Lower lobe of right lung (tissue), 2 donors: ENCODE data around the gene COL4A1. TPM values are rescaled to one million over a fixed set of nuclear protein-coding genes. Genes with fewer than 3 reads are reported as not detected.
A peak's percentile ranks its signal among the peaks of the same experiment; 100 is the strongest.

Experiments used
- ATAC-seq, 2 donors: fragments of 200-7000 bp; cut with Tn5 transposase; one replicate each; pipeline ENCODE4 v1.9.1; 2020 to 2022; ENCODE audit warnings: mild to moderate bottlenecking in 2 of 2, moderate library complexity in 2 of 2
- DNase-seq: peaks from one replicate; pipeline ENCODE4 v3.0.0-alpha.2; 2020
- H3K27ac ChIP-seq: fragments of 200-600 bp; one replicate; pipeline ENCODE4 v1.8.0; 2022
- H3K27me3 ChIP-seq: fragments of 200-600 bp; one replicate; pipeline ENCODE4 v1.8.0; 2022; ENCODE audit warnings: low read depth
- H3K36me3 ChIP-seq: fragments of 200-600 bp; one replicate; pipeline ENCODE4 v1.8.0; 2022; ENCODE audit warnings: mild to moderate bottlenecking
- H3K4me1 ChIP-seq: fragments of 200-600 bp; one replicate; pipeline ENCODE4 v1.8.0; 2022
- H3K4me3 ChIP-seq: fragments of 200-600 bp; one replicate; pipeline ENCODE4 v1.8.0; 2022; ENCODE audit warnings: mild to moderate bottlenecking
- H3K9me3 ChIP-seq: fragments of 200-600 bp; one replicate; pipeline ENCODE4 v1.8.0; 2022
- CTCF ChIP-seq: fragments of 200-600 bp; IDR thresholded peaks from one replicate; pipeline ENCODE4 v1.8.0; 2022; ENCODE audit warnings: antibody characterized with exemption, mild to moderate bottlenecking
- intact Hi-C: fragments of 100-400 bp; cut with DNase I; formaldehyde crosslinking; loops from one replicate; pipeline ENCODE4 v1.11.0; 2022
- total RNA-seq: library from RNA; stranded (reverse); fragmentation: NEBNext Ultra II Directional; extraction: Animal tissue kit (Norgen Biotek cat#: 25700); gene quantifications from one replicate; pipeline ENCODE4 v1.2.1, GENCODE V29; 2021
- donor health status: DM: no; HTN: yes; CAD: no; lungs with severe emphysema.

COL4A1 gene
- total RNA-seq, 1 donor from 2014 or later, result 161 TPM

- intact Hi-C loops, result no loop called here
- no peak overlapping the region for H3K4me3 ChIP-seq
- ATAC-seq (no peak), DNase-seq (no peak)
- TF ChIP-seq CTCF, result no peak
- H3K27ac ChIP-seq, result peak overlapping the region; percentile 76
- no peaks in the 10 kb centered on the region for H3K27me3 ChIP-seq
- no peaks in the 10 kb centered on the region for H3K9me3 ChIP-seq
- peaks cover 57% of the 10 kb centered on the region for H3K4me1 ChIP-seq
- no peaks in the 10 kb centered on the region for H3K36me3 ChIP-seq
Observed at GRCh38 chr13:110336681-110337080, 29.7 kb upstream of the COL4A1 start.

DNA sequence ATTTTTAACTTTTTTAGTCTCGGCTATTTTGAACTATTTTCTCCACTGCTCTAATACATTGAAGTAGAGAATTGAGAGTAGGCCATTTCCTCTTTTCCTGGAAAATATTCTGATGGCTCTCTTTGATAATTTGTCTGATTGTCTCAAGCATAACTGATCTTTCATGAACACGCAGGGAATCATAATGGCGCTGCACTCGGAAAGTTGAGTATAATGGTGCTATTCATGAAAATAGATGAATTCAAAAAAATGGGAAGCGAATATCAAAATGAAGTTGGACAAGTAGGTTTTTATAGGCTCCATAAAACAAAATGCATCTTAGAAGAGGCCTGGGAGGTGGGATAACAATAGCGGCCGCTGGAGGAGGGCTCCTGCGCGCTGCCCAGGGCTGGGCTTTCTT, 29.2 kb upstream of the COL4A1 start:
- no peaks in the 10 kb centered on the region for H3K27me3 ChIP-seq
- no peaks in the 10 kb centered on the region for H3K36me3 ChIP-seq
- no peak overlapping the region for H3K4me3 ChIP-seq
- intact Hi-C loops, result no loop called here
- peaks cover 51% of the 10 kb centered on the region for H3K4me1 ChIP-seq
- no peaks in the 10 kb centered on the region for H3K9me3 ChIP-seq
- peak overlapping the region; percentile 76 for H3K27ac ChIP-seq
- DNase-seq, result no peak
- ATAC-seq, result no peak
- TF ChIP-seq CTCF, result no peak

DNA sequence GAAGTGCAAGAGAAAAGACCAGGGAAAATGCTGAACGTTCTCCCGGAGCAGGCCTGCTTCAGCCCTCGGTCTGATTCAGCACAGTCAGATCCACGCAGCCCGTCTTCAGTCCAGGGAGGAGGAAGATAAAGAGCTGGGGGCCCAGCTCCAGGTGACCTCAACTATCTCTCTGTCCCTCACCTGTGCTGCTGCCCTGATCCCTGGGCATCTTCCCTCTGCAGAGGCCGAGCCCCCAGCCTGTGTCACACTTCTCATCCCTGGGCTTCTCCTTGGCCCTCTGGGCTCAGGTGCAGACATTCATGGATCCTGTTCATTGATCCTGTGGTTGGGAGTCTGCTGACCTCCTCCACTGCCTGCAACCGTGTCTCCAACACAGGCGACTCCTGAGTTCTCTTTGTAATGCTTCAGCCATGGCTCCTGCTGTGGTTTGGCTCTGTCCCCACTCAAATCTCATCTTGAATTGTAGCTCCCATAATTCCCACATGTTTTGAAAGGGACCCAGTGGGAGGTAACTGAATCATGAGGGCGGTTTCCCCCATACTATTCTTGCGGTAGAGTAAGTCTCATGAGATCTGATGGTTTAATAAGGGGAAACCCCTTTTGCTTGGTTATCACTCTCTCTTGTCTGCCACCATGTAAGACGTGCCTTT, 28.0 kb upstream of the COL4A1 start:
- Histone ChIP-seq H3K36me3 (peaks cover 3% of the 10 kb centered on the region), H3K27me3 (no peaks in the 10 kb centered on the region), H3K4me1 (peaks cover 45% of the 10 kb centered on the region), H3K4me3 (no peak overlapping the region), H3K9me3 (no peaks in the 10 kb centered on the region), H3K27ac (no peak overlapping the region)
- no peak for TF ChIP-seq CTCF
- ATAC-seq, result no peak
- intact Hi-C loops, result no loop called here
- DNase-seq, result no peak

DNA sequence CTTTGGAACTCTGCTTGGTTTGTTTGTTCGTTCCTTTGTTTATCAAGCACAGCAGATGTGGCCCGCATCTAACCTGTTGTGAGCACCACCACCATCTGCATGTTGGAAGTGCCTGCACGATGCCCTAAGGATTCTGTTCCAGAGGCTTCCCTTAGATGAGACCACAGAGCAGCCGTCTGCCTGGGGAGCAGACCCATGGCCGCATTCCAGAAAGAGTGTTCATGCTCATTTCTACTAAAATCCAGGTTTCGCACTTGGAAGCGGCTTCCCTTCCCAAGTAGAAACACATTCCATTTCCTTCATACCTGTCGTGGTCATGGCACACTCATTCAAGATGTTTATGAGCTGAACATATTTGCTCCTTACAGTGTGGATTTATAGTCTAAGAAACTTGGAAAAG, 27.3 kb upstream of the COL4A1 start:
- no peak for TF ChIP-seq CTCF
- Histone ChIP-seq H3K9me3 (no peaks in the 10 kb centered on the region), H3K27ac (no peak overlapping the region), H3K4me3 (no peak overlapping the region), H3K27me3 (no peaks in the 10 kb centered on the region), H3K4me1 (peaks cover 38% of the 10 kb centered on the region), H3K36me3 (peaks cover 3% of the 10 kb centered on the region)
- intact Hi-C loops, result no loop called here
- DNase-seq (no peak), ATAC-seq (no peak)

DNA sequence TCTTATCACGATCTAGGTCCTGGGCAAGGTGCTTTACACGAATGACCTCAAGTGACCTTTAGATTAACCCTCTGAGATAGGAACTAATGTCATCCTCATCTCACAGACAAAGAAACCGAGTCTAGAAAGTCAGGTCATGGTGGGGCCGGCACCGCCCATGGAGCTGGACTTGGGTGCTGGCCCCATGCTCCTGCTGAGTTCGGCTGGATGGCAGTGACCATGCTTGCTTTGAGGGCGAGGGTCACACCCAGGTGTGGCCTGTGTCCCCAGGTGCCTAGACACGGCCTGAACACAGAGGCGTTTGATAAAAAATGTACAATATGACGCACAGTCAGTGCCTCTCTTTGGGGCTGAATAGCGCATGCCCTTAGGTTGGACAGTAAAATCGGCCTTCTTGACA, 26.9 kb upstream of the COL4A1 start:
- ATAC-seq (no peak), DNase-seq (no peak)
- Histone ChIP-seq H3K4me3 (no peak overlapping the region), H3K27ac (no peak overlapping the region), H3K27me3 (no peaks in the 10 kb centered on the region), H3K9me3 (no peaks in the 10 kb centered on the region), H3K4me1 (peaks cover 33% of the 10 kb centered on the region), H3K36me3 (peaks cover 3% of the 10 kb centered on the region)
- no peak for TF ChIP-seq CTCF
- intact Hi-C loops, result no loop called here
